OCI-LY1 (cell line): Measurements from ENCODE around the gene GOLPH3L.

Source experiments
- EZH2 ChIP-seq: fragments of 200-600 bp; sonication (generic), shearing (Covaris generic); IDR thresholded peaks from 2 replicates; pipeline ENCODE4 v1.8.0; 2017; ENCODE audit warnings: borderline replicate concordance, mixed run types, mild to moderate bottlenecking, antibody characterized with exemption, low read length, moderate library complexity, mixed read lengths
- TF ChIP-seq, protein P1 (sequence below): fragments of 200-600 bp; sonication (generic), shearing (Covaris generic); IDR thresholded peaks from 2 replicates; pipeline ENCODE4 v1.5.1; 2017; ENCODE audit warnings: mild to moderate bottlenecking, antibody characterized with exemption, low read length, moderate library complexity, mixed read lengths

DNA sequence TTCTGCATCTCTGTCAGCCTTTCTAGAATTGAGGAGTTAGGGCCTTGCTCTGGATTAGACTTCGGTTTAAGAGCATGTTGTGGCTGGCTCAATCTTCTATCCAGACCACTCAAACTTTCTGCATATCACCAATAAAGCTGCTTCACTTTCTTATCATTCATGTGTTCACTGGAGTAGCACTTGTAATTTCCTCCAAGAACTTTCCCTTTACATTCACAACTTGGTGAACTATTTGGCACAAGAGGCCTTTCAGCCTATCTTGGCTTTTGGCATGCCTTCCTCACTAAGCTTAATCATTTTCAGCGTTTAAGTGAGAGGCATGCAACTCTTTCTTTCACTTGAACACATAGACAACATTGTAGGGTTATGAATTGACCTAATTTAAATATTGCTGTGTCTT, 27.4 kb upstream of the GOLPH3L start:
- TF ChIP-seq EZH2 = no peak
- TF ChIP-seq, protein P1, sequence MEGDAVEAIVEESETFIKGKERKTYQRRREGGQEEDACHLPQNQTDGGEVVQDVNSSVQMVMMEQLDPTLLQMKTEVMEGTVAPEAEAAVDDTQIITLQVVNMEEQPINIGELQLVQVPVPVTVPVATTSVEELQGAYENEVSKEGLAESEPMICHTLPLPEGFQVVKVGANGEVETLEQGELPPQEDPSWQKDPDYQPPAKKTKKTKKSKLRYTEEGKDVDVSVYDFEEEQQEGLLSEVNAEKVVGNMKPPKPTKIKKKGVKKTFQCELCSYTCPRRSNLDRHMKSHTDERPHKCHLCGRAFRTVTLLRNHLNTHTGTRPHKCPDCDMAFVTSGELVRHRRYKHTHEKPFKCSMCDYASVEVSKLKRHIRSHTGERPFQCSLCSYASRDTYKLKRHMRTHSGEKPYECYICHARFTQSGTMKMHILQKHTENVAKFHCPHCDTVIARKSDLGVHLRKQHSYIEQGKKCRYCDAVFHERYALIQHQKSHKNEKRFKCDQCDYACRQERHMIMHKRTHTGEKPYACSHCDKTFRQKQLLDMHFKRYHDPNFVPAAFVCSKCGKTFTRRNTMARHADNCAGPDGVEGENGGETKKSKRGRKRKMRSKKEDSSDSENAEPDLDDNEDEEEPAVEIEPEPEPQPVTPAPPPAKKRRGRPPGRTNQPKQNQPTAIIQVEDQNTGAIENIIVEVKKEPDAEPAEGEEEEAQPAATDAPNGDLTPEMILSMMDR = no peak
